Esophagus muscularis mucosa (tissue), 4 donors: ENCODE measurements around the gene PMIS2. TPM values are rescaled to one million over a fixed set of nuclear protein-coding genes. Genes with fewer than 3 reads are reported as not detected.

Experiments
- DNase-seq: peaks from one replicate; pipeline ENCODE4 v3.0.0-alpha.2; 2017; ENCODE audit errors: extremely low spot score
- H3K27ac ChIP-seq, 4 donors: fragments of 200-600 bp; sonication (generic); replicated peaks in 1 of 4; 1 replicate in 3 of 4; 2 replicates in 1 of 4; pipeline ENCODE4 v1.5.1; 2016 to 2019; ENCODE audit warnings: mild to moderate bottlenecking in 1 of 4
- H3K27me3 ChIP-seq, 4 donors: fragments of 200-600 bp; sonication (generic); one replicate each; pipeline versions ENCODE4 v1.5.1 to v1.6.0; 2016 to 2019
- H3K36me3 ChIP-seq, 4 donors: fragments of 200-600 bp; sonication (generic); one replicate each; pipeline ENCODE4 v1.5.1; 2016 to 2019
- H3K4me1 ChIP-seq, 4 donors: fragments of 200-600 bp; sonication (generic); one replicate each; pipeline ENCODE4 v1.5.1; 2016 to 2019
- H3K4me3 ChIP-seq, 4 donors: fragments of 200-600 bp; sonication (generic); 1 replicate in 2 of 4; 2 replicates in 2 of 4; pipeline ENCODE4 v1.5.1; 2016 to 2019; ENCODE audit warnings: mild to moderate bottlenecking in 4 of 4, moderate library complexity in 1 of 4
- H3K9me3 ChIP-seq, 4 donors: fragments of 200-600 bp; sonication (generic); 1 replicate in 3 of 4; 2 replicates in 1 of 4; pipeline ENCODE4 v1.5.1; 2016 to 2019
- EP300 ChIP-seq: sonication (generic); formaldehyde crosslinking; IDR thresholded peaks from one replicate; pipeline ENCODE4 v1.6.1; 2017; ENCODE audit warnings: antibody characterized with exemption
- POLR2A ChIP-seq: fragments of 450-650 bp; IDR thresholded peaks from one replicate; pipeline ENCODE4 v1.6.1; 2017; ENCODE audit warnings: antibody characterized with exemption, moderate library complexity, mild to moderate bottlenecking, low read depth
- POLR2AphosphoS5 ChIP-seq, 2 donors: sonication (generic); formaldehyde crosslinking; IDR thresholded peaks; one replicate each; pipeline ENCODE4 v1.6.1; 2017; ENCODE audit warnings: antibody characterized with exemption in 2 of 2
- WGBS: methylation state at CpG from one replicate; pipeline ENCODE4 v1.1.5; 2018; 5-methylcytosine and 5-hydroxymethylcytosine counted together
- intact Hi-C: fragments of 100-400 bp; cut with DNase I; formaldehyde crosslinking; loops from one replicate; pipeline ENCODE4 v1.15.1; 2023
- total RNA-seq, 4 donors: library from RNA; depleted of rRNA; stranded (reverse); fragments of >200 nt; gene quantifications; one replicate each; pipeline versions ENCODE4 v1.1.0 to v1.2.1, GENCODE V29; 2016
- TF ChIP-seq, protein P1 (sequence below), 3 experiments: fragments of 200-600 bp in 2 of 3; fragments of 450-650 bp in 1 of 3; sonication (generic) in 2 of 3; IDR thresholded peaks; one replicate each; pipeline ENCODE4 v1.5.1; 2017 to 2019; ENCODE audit warnings: antibody characterized with exemption in 3 of 3, mild to moderate bottlenecking in 2 of 3, moderate library complexity in 1 of 3

Gene PMIS2
- total RNA-seq, 4 donors from 2014 or later: not detected

DNA sequence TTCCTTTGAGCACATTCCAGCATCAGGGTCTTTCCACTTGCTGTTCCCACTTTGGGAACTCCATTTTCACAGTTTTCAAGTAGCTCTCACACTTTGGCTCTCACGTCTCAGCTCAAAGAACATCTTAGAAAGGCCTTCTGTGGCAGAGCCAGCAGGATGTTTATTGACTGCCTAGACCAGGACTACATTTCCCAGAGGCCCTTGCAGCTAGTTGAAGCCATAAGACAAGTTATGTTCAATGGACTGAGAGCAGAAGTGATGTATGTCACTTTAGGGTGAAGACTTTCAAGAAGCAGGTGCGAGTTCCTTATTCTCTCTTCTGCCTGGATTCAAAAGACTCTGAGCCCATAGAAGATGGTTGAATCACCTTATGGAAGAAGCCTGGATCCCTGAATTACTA, 22.3 kb downstream of the PMIS2 start:
- H3K4me3 ChIP-seq: no peak overlapping the region
- TF ChIP-seq EP300 (no peak), POLR2AphosphoS5 (IDR thresholded peaks at IDR 0.05) (no peak), POLR2A (no peak)
- TF ChIP-seq, protein P1, sequence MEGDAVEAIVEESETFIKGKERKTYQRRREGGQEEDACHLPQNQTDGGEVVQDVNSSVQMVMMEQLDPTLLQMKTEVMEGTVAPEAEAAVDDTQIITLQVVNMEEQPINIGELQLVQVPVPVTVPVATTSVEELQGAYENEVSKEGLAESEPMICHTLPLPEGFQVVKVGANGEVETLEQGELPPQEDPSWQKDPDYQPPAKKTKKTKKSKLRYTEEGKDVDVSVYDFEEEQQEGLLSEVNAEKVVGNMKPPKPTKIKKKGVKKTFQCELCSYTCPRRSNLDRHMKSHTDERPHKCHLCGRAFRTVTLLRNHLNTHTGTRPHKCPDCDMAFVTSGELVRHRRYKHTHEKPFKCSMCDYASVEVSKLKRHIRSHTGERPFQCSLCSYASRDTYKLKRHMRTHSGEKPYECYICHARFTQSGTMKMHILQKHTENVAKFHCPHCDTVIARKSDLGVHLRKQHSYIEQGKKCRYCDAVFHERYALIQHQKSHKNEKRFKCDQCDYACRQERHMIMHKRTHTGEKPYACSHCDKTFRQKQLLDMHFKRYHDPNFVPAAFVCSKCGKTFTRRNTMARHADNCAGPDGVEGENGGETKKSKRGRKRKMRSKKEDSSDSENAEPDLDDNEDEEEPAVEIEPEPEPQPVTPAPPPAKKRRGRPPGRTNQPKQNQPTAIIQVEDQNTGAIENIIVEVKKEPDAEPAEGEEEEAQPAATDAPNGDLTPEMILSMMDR (IDR thresholded peaks at IDR 0.05): no peak
- 70% methylated on average over 2 of the region's 2 CpGs for WGBS
- no peaks in the 10 kb centered on the region for H3K36me3 ChIP-seq
- H3K27ac ChIP-seq: no peak overlapping the region
- intact Hi-C loops: no loop called here
- H3K27me3 ChIP-seq: peaks cover 0 to 7% (median 2%) of the 10 kb centered on the region in 4 donors
- peaks cover 9 to 16% (median 12%) of the 10 kb centered on the region in 4 donors for H3K4me1 ChIP-seq
- peaks cover 0 to 9% (median 3%) of the 10 kb centered on the region in 4 donors for H3K9me3 ChIP-seq
- no peak for DNase-seq

DNA sequence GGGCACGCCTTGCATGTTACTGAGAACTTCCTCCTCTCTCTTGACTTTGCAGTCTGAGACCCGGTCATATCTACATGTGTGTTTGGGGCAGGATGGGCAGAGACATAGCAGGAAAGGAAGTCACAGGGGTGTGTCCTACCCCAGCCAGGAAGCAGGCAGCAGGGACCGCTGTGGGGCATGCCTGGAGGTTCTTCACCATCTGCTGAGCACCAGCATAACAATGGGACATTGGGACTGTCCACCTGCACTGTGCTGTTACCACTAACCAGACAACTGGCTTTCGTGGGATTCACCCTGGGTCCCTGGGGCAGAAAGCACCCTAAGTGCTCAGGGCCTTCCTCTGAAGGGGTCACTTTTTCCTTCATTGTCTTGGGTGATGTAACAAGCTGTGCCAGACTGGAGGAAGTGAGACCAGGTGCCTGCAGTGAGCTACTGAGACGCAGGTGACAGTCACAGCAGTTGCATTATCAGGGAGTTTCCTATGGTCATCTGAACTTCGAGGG, 23.9 kb downstream of the PMIS2 start:
- H3K27me3 ChIP-seq: peaks cover 0 to 7% (median 2%) of the 10 kb centered on the region in 4 donors
- H3K9me3 ChIP-seq: peaks cover 0 to 9% (median 3%) of the 10 kb centered on the region in 4 donors
- no peak overlapping the region for H3K4me3 ChIP-seq
- WGBS: 56% methylated on average over 6 of the region's 6 CpGs
- H3K4me1 ChIP-seq: peaks cover 10 to 21% (median 14%) of the 10 kb centered on the region in 4 donors
- TF ChIP-seq, protein P1 (IDR thresholded peaks at IDR 0.05): no peak
- TF ChIP-seq EP300 (no peak), POLR2A (no peak), POLR2AphosphoS5 (IDR thresholded peaks at IDR 0.05) (no peak)
- intact Hi-C loops: loop anchor here (5.0 kb wide), 1 partner anchor 63 kb away; the partner anchor contains the start of gene TMEM147
- H3K36me3 ChIP-seq: peaks cover 0 to 3% (median under 1%) of the 10 kb centered on the region in 4 donors
- no peak overlapping the region for H3K27ac ChIP-seq
- no peak for DNase-seq

DNA sequence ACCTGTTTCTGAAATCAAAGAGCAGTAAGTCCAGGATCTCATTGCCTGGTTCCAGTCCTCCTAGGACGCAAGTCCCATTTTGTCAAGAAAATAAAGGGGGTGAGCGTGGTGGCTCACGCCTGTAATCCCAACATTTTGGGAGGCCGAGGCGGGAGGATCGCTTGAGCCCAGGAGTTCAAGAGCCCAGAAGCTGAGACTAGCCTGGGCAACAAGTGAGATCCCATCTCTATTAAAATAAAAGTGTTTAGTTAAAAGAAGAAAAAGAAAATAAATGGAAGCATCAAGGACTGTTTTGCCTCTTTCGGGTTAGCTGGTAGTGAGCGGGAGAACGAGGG, 26.2 kb downstream of the PMIS2 start:
- H3K36me3 ChIP-seq: peaks cover 0 to 22% (median 14%) of the 10 kb centered on the region in 4 donors
- WGBS: 27% methylated on average over 9 of the region's 9 CpGs
- no peak for DNase-seq
- H3K27ac ChIP-seq: peak overlapping the region; percentile 46 to 79 (median 73)
- peaks cover 0 to 7% (median 0%) of the 10 kb centered on the region in 4 donors for H3K27me3 ChIP-seq
- H3K4me3 ChIP-seq: peak overlapping the region; percentile 74 to 91 (median 80)
- TF ChIP-seq POLR2A (no peak), POLR2AphosphoS5 (IDR thresholded peaks at IDR 0.05) (no peak), EP300 (no peak)
- TF ChIP-seq, protein P1 (IDR thresholded peaks at IDR 0.05): no peak
- peaks cover 10 to 21% (median 14%) of the 10 kb centered on the region in 4 donors for H3K4me1 ChIP-seq
- intact Hi-C loops: loop anchor here (5.0 kb wide), 1 partner anchor 65 kb away; the partner anchor contains the start of gene TMEM147
- peaks cover 0 to 9% (median 3%) of the 10 kb centered on the region in 4 donors for H3K9me3 ChIP-seq

DNA sequence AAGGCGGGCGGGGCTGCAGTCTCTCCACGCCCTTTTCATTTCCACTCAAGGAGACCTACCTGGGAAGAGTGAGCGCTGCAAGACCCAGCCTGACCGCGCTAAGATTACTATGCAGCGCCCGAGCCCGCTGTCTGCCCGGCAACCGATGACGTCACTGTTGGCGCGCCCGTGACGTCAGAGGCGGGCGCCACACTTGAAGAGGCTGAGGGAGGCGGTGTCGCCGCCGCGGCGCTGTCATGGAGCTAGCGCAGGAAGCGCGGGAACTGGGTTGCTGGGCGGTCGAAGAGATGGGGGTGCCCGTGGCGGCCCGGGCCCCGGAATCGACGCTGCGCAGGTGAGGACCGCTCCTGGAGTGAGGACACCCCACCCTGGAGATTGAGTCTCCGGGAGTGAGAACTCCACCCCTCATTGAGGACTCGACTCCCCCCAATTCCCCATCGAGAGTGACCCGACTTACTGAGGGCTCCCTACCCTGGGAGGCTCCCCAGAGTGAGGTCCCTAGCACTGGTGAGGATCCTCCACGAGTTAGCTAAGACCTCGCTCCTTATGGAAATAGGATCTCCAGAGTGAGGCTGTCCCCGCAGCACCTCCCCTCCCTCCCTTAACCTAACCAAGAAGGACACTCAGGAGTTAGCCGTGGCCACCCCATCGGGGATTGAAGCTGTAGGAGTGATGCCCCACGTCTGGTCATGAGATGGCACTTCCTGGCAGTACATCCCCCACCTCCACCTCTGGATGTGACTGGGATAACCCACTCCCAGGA, 26.8 kb downstream of the PMIS2 start, which contains the start of gene HAUS5:
TSS of gene HAUS5 (plus strand) at position 177 of the 763 bp plus-strand sequence. CDS start at position 237, 60 bp downstream.
- Histone ChIP-seq H3K9me3 (peaks cover 0 to 9% (median 3%) of the 10 kb centered on the region in 4 donors), H3K4me1 (peaks cover 10 to 21% (median 14%) of the 10 kb centered on the region in 4 donors), H3K36me3 (peaks cover 0 to 28% (median 19%) of the 10 kb centered on the region in 4 donors), H3K4me3 (peak within 1 kb of the TSS; percentile 74 to 91 (median 80)), H3K27ac (peak within 1 kb of the TSS; percentile 66 to 79 (median 73)), H3K27me3 (peaks cover 0 to 7% (median 0%) of the 10 kb centered on the region in 4 donors)
- peak; percentile 85 to 91 for TF ChIP-seq POLR2AphosphoS5 (IDR thresholded peaks at IDR 0.05)
- no peak for TF ChIP-seq EP300
- TF ChIP-seq, protein P1 (IDR thresholded peaks at IDR 0.05): peak in 1 of 3 experiments; percentile 31
- TF ChIP-seq POLR2A: no peak
- 1% methylated on average over 9 of the region's 47 CpGs for WGBS
- DNase-seq: peak; percentile 98
- intact Hi-C loops: loop anchor here (5.0 kb wide), 1 partner anchor 65 kb away; the partner anchor contains the start of gene TMEM147
